Activated CD4-positive, alpha-beta T cell treated with anti-CD3 and anti-CD28 coated beads for 4 hours (primary cell): ENCODE data around the gene SQSTM1.
A peak's percentile ranks its signal among the peaks of the same experiment; 100 is the strongest.
"Not testable (repeated sequence)": the region's sequence is repeated elsewhere in the genome, so short reads cannot be mapped to it uniquely, and the experiment has no call there.

Experiments
- DNase-seq, 2 donors: peaks; one replicate each; pipeline ENCODE4 v3.0.0-alpha.2; 2020

The SQSTM1 gene

GRCh38 chr5:179827680-179828079 lies 7.0 kb downstream of the SQSTM1 start:
- DNase-seq: peak; percentile 43 to 56

- DNase-seq: no peak
Observed at GRCh38 chr5:179828756-179829421, 8.2 kb downstream of the SQSTM1 start.

- no peak for DNase-seq
Observed at GRCh38 chr5:179829732-179830435, 9.2 kb downstream of the SQSTM1 start.

- no peak for DNase-seq
Observed at GRCh38 chr5:179830818-179831468, 10.2 kb downstream of the SQSTM1 start.

GRCh38 chr5:179832039-179832745 lies 11.5 kb downstream of the SQSTM1 start:
- DNase-seq: no peak

GRCh38 chr5:179833056-179833708 lies 12.5 kb downstream of the SQSTM1 start:
- DNase-seq: no peak

- no peak for DNase-seq
Observed at GRCh38 chr5:179833709-179834070, 13.0 kb downstream of the SQSTM1 start.

GRCh38 chr5:179834120-179834519 lies 13.4 kb downstream of the SQSTM1 start:
- no peak for DNase-seq

- DNase-seq: not testable (repeated sequence)
Observed at GRCh38 chr5:179834871-179835270, 14.2 kb downstream of the SQSTM1 start.

GRCh38 chr5:179836225-179837019 lies 15.7 kb downstream of the SQSTM1 start:
- DNase-seq: peak; percentile 50 to 59

- no peak for DNase-seq
Observed at GRCh38 chr5:179837076-179838011, 16.6 kb downstream of the SQSTM1 start.

- no peak for DNase-seq
Observed at GRCh38 chr5:179839328-179840256, 18.9 kb downstream of the SQSTM1 start.

GRCh38 chr5:179840321-179840720 lies 19.6 kb downstream of the SQSTM1 start:
- DNase-seq: no peak

- DNase-seq: no peak
Observed at GRCh38 chr5:179840766-179841165, 20.1 kb downstream of the SQSTM1 start.

GRCh38 chr5:179841621-179842020 lies 20.9 kb downstream of the SQSTM1 start:
- no peak for DNase-seq

GRCh38 chr5:179852993-179853547 lies 32.4 kb downstream of the SQSTM1 start:
- no peak for DNase-seq

- DNase-seq: no peak
Observed at GRCh38 chr5:179854356-179854755, 33.7 kb downstream of the SQSTM1 start.

- peak; percentile 58 to 75 for DNase-seq
Observed at GRCh38 chr5:179858241-179858585, 37.5 kb downstream of the SQSTM1 start.
